Activated B cell treated with CpG ODN at 0.5 μM for 24 hours (primary cell): ENCODE results near the gene HHLA2. TPM values are rescaled to one million over a fixed set of nuclear protein-coding genes. Genes with fewer than 3 reads are reported as not detected.
A peak's percentile ranks its signal among the peaks of the same experiment; 100 is the strongest.

Source experiments
- ATAC-seq: fragments of 200-7000 bp; cut with Tn5 transposase; one replicate; pipeline ENCODE4 v1.10.0; 2021; ENCODE audit warnings: low read depth, mild to moderate bottlenecking, moderate library complexity
- CTCF ChIA-PET: fragments of 350-600 bp; sonication (Branson Sonifier 250); formaldehyde crosslinking; loops from one replicate; lab custom pipeline; 2021; ENCODE audit warnings: antibody characterized with exemption; lab: Charles Lee
- POLR2A ChIA-PET: fragments of 350-600 bp; sonication (Branson Sonifier 250); formaldehyde crosslinking; loops from one replicate; lab custom pipeline; 2021; ENCODE audit warnings: antibody characterized with exemption; lab: Charles Lee
- DNase-seq: peaks from one replicate; pipeline ENCODE4 v3.0.0; 2022
- H3K27ac Mint-ChIP-seq: one replicate; pipeline ENCODE4 v1.8.0; 2020; ENCODE audit warnings: mixed read lengths
- H3K27me3 Mint-ChIP-seq: one replicate; pipeline ENCODE4 v1.8.0; 2021; ENCODE audit warnings: mixed read lengths
- H3K36me3 Mint-ChIP-seq: one replicate; pipeline ENCODE4 v1.8.0; 2021; ENCODE audit warnings: low read depth, mixed read lengths
- H3K4me1 Mint-ChIP-seq: one replicate; pipeline ENCODE4 v1.8.0; 2021; ENCODE audit warnings: mixed read lengths
- H3K4me3 Mint-ChIP-seq: one replicate; pipeline ENCODE4 v1.8.0; 2020; ENCODE audit warnings: mild to moderate bottlenecking, mixed read lengths
- H3K9me3 Mint-ChIP-seq: one replicate; pipeline ENCODE4 v1.8.0; 2020; ENCODE audit warnings: mixed read lengths
- CTCF ChIP-seq: fragments of 200-600 bp; IDR thresholded peaks from one replicate; pipeline ENCODE4 v1.8.0; 2022; ENCODE audit warnings: antibody characterized with exemption, mild to moderate bottlenecking
- intact Hi-C: fragments of 100-400 bp; cut with micrococcal nuclease; formaldehyde crosslinking; loops from one replicate; pipeline ENCODE4 v1.15.1; 2024
- total RNA-seq: library from RNA; stranded (reverse); gene quantifications from 2 replicates; pipeline ENCODE4 v1.2.3, GENCODE V29; 2022

Gene HHLA2
- total RNA-seq, 1 donor from 2014 or later = 1.00 TPM

- Mint-ChIP-seq H3K4me3 (no peak overlapping the region), H3K36me3 (no peaks in the 10 kb centered on the region), H3K9me3 (peaks cover 5% of the 10 kb centered on the region), H3K4me1 (no peaks in the 10 kb centered on the region), H3K27me3 (no peaks in the 10 kb centered on the region), H3K27ac (no peak overlapping the region)
- intact Hi-C loops = no loop called here
- ChIA-PET POLR2A (no interaction called here), CTCF (no interaction called here)
- no peak for DNase-seq
- no peak for TF ChIP-seq CTCF
- ATAC-seq = no peak
These were observed 33.6 kb downstream of the HHLA2 start for GRCh38 chr3:108329947-108330346.

GRCh38 chr3:108331792-108332191 is 35.4 kb downstream of the HHLA2 start:
- TF ChIP-seq CTCF = no peak
- H3K27me3 Mint-ChIP-seq = no peaks in the 10 kb centered on the region
- DNase-seq (no peak), ATAC-seq (no peak)
- H3K36me3 Mint-ChIP-seq = no peaks in the 10 kb centered on the region
- ChIA-PET POLR2A (no interaction called here), CTCF (no interaction called here)
- H3K27ac Mint-ChIP-seq = no peak overlapping the region
- intact Hi-C loops = no loop called here
- H3K4me1 Mint-ChIP-seq = no peaks in the 10 kb centered on the region
- H3K9me3 Mint-ChIP-seq = peaks cover 2% of the 10 kb centered on the region
- H3K4me3 Mint-ChIP-seq = no peak overlapping the region

GRCh38 chr3:108333961-108334360 is 37.6 kb downstream of the HHLA2 start:
- no peaks in the 10 kb centered on the region for H3K9me3 Mint-ChIP-seq
- H3K27ac Mint-ChIP-seq = no peak overlapping the region
- ATAC-seq = no peak
- H3K27me3 Mint-ChIP-seq = no peaks in the 10 kb centered on the region
- H3K36me3 Mint-ChIP-seq = no peaks in the 10 kb centered on the region
- CTCF ChIA-PET = no interaction called here
- no peak for DNase-seq
- H3K4me3 Mint-ChIP-seq = no peak overlapping the region
- intact Hi-C loops = no loop called here
- peaks cover 9% of the 10 kb centered on the region for H3K4me1 Mint-ChIP-seq
- TF ChIP-seq CTCF = no peak
- POLR2A ChIA-PET = no interaction called here

GRCh38 chr3:108334701-108335100 is 38.4 kb downstream of the HHLA2 start:
- Mint-ChIP-seq H3K36me3 (no peaks in the 10 kb centered on the region), H3K4me1 (peaks cover 14% of the 10 kb centered on the region), H3K27ac (no peak overlapping the region), H3K4me3 (no peak overlapping the region), H3K27me3 (no peaks in the 10 kb centered on the region), H3K9me3 (no peaks in the 10 kb centered on the region)
- ATAC-seq (no peak), DNase-seq (no peak)
- CTCF ChIA-PET = no interaction called here
- no peak for TF ChIP-seq CTCF
- intact Hi-C loops = no loop called here
- POLR2A ChIA-PET = no interaction called here

- H3K27me3 Mint-ChIP-seq = no peaks in the 10 kb centered on the region
- H3K36me3 Mint-ChIP-seq = no peaks in the 10 kb centered on the region
- DNase-seq (no peak), ATAC-seq (peak; percentile 31)
- H3K9me3 Mint-ChIP-seq = no peaks in the 10 kb centered on the region
- ChIA-PET CTCF (no interaction called here), POLR2A (no interaction called here)
- no peak overlapping the region for H3K27ac Mint-ChIP-seq
- no peak for TF ChIP-seq CTCF
- intact Hi-C loops = no loop called here
- no peak overlapping the region for H3K4me3 Mint-ChIP-seq
- peaks cover 18% of the 10 kb centered on the region for H3K4me1 Mint-ChIP-seq
These were observed 42.7 kb downstream of the HHLA2 start for GRCh38 chr3:108338901-108339545.
